ENCODE results near the gene PSKH1.
"Not testable (repeated sequence)": the region's sequence is repeated elsewhere in the genome, so short reads cannot be mapped to it uniquely, and the experiment has no call there.

The PSKH1 gene

DNA sequence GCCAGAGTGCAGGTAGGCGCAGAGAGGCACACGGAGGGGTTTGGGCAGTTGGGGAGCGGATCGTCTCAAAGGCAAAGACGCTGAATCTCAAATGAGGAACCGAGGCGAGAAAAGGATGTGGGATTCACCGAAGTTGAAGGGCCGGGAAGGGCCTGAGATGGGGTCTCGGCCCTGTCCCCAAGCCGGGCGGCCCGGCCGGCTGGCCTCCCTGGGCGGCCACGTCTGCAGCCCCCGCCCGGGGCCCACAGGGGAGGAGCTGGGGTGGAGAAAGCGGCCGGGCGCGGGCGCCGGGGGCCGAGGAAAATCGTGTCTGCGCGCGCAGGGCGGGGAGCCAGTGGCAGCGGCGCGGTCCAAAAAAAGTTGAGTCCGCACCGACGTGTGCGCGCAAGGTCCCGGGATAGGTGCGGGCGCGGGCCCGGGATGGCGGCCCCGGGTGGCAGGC, 74.9 kb downstream of the PSKH1 start:
- Histone ChIP-seq H3K36me3 (ENCODE audit: control insufficient read depth in 1 of 2, insufficient read depth in 2 of 2, low read length in 2 of 2) (peaks cover 3 to 4% of the 10 kb centered on the region in 2 donors), H3K27me3 (ENCODE audit: low read depth, low read length) (no peaks in the 10 kb centered on the region), H3K27ac (ENCODE audit: low read length) (peak overlapping the region; percentile 95), H3K9me3 (ENCODE audit: control insufficient read depth in 1 of 2, low read length in 2 of 2) (no peaks in the 10 kb centered on the region), H3K4me3 (ENCODE audit: low read depth in 1 of 2, low read length in 2 of 2) (peak overlapping the region; percentile 73 to 94), H3K4me1 (ENCODE audit: control insufficient read depth in 1 of 2, insufficient read depth in 2 of 2, low read length in 2 of 2) (peaks cover 33 to 44% of the 10 kb centered on the region in 2 donors)

GRCh38 chr16:67968400-67969253, 75.6 kb downstream of the PSKH1 start, which contains the start of gene SLC12A4:
Gene SLC12A4 (minus strand): TSS chr16:67968637. CDS start chr16:67968553, 84 bp downstream.
- H3K27me3 ChIP-seq (ENCODE audit: low read depth, low read length) = no peaks in the 10 kb centered on the region
- H3K4me1 ChIP-seq (ENCODE audit: control insufficient read depth in 1 of 2, insufficient read depth in 2 of 2, low read length in 2 of 2) = peaks cover 28 to 38% of the 10 kb centered on the region in 2 donors
- H3K36me3 ChIP-seq (ENCODE audit: control insufficient read depth in 1 of 2, insufficient read depth in 2 of 2, low read length in 2 of 2) = no peaks in the 10 kb centered on the region
- no peaks in the 10 kb centered on the region for H3K9me3 ChIP-seq (ENCODE audit: control insufficient read depth in 1 of 2, low read length in 2 of 2)
- H3K4me3 ChIP-seq (ENCODE audit: low read depth in 1 of 2, low read length in 2 of 2) = peak within 1 kb of the TSS; percentile 73 to 94
- peak within 1 kb of the TSS; percentile 95 for H3K27ac ChIP-seq (ENCODE audit: low read length)

GRCh38 chr16:67969254-67970039, 76.4 kb downstream of the PSKH1 start:
- Histone ChIP-seq H3K4me1 (ENCODE audit: control insufficient read depth in 1 of 2, insufficient read depth in 2 of 2, low read length in 2 of 2) (peaks cover 27 to 30% of the 10 kb centered on the region in 2 donors), H3K27me3 (ENCODE audit: low read depth, low read length) (no peaks in the 10 kb centered on the region), H3K9me3 (ENCODE audit: control insufficient read depth in 1 of 2, low read length in 2 of 2) (no peaks in the 10 kb centered on the region), H3K36me3 (ENCODE audit: control insufficient read depth in 1 of 2, insufficient read depth in 2 of 2, low read length in 2 of 2) (no peaks in the 10 kb centered on the region), H3K27ac (ENCODE audit: low read length) (peak overlapping the region; percentile 51), H3K4me3 (ENCODE audit: low read depth in 1 of 2, low read length in 2 of 2) (peak overlapping the region; percentile 73 to 74)

DNA sequence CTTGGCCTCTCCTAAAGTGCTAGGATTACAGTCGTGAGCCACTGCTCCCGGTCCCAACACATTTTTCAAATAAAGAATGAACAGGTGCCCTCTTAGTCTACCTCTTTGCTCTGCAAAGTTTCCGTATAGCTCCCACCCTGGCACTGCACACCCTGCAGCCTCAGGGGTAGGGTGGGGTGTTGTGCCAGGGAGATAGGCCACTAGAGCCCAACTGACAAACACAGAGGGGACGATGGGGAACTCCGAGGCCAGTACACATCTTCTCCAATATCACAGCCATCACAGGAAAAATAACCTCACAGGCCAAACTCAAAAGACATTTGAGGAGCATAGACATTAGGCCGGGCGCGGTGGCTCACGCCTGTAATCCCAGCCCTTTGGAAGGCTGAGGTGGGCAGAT, 78.1 kb downstream of the PSKH1 start:
- no peaks in the 10 kb centered on the region for H3K9me3 ChIP-seq (ENCODE audit: control insufficient read depth in 1 of 2, low read length in 2 of 2)

DNA sequence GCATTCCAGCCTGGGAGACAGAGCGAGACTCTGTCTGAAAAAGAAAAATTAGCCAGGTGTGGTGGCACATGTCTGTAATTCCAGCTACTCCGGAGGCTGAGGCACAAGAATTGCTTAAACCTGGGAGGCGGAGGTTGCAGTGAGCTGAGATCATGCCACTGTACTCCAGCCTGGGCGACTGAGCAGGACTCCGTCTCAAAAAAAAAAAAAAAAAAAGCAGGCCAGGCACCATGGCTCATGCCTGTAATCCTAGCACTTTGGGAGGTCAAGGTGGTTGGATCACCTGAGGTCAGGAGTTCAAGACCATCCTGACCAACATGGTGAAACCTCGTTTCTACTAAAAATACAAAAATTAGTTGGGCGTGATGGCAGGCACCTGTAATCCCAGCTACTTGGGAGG, 79.2 kb downstream of the PSKH1 start:
- not testable (repeated sequence) for H3K4me1 ChIP-seq (ENCODE audit: control insufficient read depth in 1 of 2, insufficient read depth in 2 of 2, low read length in 2 of 2); H3K27me3 ChIP-seq (ENCODE audit: low read depth, low read length); H3K36me3 ChIP-seq (ENCODE audit: control insufficient read depth in 1 of 2, insufficient read depth in 2 of 2, low read length in 2 of 2); H3K9me3 ChIP-seq (ENCODE audit: control insufficient read depth in 1 of 2, low read length in 2 of 2); H3K4me3 ChIP-seq (ENCODE audit: low read depth in 1 of 2, low read length in 2 of 2); H3K27ac ChIP-seq (ENCODE audit: low read length)

More for the DNA sequence above, 78.1 kb downstream of the PSKH1 start:
- H3K4me1 ChIP-seq (ENCODE audit: control insufficient read depth in 1 of 2, insufficient read depth in 2 of 2, low read length in 2 of 2) = peaks cover 12 to 13% of the 10 kb centered on the region in 2 donors
- H3K4me3 ChIP-seq (ENCODE audit: low read depth in 1 of 2, low read length in 2 of 2) = no peak overlapping the region
- no peaks in the 10 kb centered on the region for H3K36me3 ChIP-seq (ENCODE audit: control insufficient read depth in 1 of 2, insufficient read depth in 2 of 2, low read length in 2 of 2)
- H3K27me3 ChIP-seq (ENCODE audit: low read depth, low read length) = no peaks in the 10 kb centered on the region
- no peak overlapping the region for H3K27ac ChIP-seq (ENCODE audit: low read length)

DNA sequence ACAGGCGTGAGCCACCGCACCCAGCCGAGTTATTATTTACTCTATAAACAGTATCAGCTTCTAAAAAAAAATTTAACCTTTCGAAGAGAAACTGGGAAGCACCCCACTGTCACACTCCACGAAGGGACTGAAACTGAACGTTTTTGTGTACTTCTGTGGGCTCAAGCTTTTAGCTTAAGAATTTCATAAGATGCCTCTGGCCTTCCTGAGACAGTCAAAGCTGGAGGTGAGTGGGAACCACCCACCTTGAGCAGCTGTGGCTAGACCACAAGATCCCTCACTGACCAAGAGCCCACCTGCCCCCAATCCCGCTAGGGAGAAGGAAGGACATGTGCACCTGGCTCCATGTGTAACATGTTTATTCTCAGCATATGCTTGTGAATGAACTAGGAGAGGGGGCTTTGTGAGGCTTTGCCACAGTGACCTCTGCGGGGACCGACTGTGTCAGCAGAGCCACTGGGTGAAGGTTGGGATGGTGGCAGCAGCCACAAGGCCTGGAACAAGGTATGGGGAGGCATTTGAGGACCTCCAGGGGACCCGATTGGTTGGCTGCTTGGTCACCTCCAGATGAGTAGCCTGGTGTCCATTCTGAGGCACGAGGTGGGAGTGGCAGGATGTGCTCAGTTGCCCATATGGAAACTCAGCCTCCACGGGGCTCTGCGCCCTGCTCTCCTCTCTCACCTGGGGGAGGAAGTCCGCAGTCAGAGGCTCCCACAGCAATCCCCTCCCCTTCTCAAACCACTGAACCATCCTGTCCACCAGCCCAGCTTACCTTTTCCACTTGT, 82.5 kb downstream of the PSKH1 start:
- no peaks in the 10 kb centered on the region for H3K4me1 ChIP-seq (ENCODE audit: control insufficient read depth in 1 of 2, insufficient read depth in 2 of 2, low read length in 2 of 2)
- H3K27me3 ChIP-seq (ENCODE audit: low read depth, low read length) = no peaks in the 10 kb centered on the region
- H3K27ac ChIP-seq (ENCODE audit: low read length) = no peak overlapping the region
- H3K4me3 ChIP-seq (ENCODE audit: low read depth in 1 of 2, low read length in 2 of 2) = no peak overlapping the region
- H3K36me3 ChIP-seq (ENCODE audit: control insufficient read depth in 1 of 2, insufficient read depth in 2 of 2, low read length in 2 of 2) = no peaks in the 10 kb centered on the region
- no peaks in the 10 kb centered on the region for H3K9me3 ChIP-seq (ENCODE audit: control insufficient read depth in 1 of 2, low read length in 2 of 2)

DNA sequence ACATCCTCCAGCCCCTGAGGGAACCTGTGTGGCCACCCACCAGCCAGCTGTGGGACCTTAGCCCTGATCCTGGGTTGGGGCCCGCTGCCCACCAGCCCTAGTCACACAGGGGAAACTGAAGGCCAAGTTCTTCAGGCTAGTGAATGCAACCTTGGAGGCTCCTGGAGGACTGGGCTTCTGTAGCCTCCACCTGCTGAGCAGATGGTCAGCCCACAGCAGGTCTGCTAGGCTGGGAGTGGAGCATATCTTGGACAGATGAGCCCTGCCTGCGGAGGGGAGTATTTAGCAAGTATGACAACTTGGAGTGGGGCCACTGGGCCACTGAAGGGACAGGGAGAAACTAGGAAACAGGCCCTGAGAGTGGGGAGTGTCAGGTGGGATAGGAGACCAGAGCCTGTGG, 83.2 kb downstream of the PSKH1 start:
- H3K36me3 ChIP-seq (ENCODE audit: control insufficient read depth in 1 of 2, insufficient read depth in 2 of 2, low read length in 2 of 2) = no peaks in the 10 kb centered on the region
- no peak overlapping the region for H3K4me3 ChIP-seq (ENCODE audit: low read depth in 1 of 2, low read length in 2 of 2)
- H3K27ac ChIP-seq (ENCODE audit: low read length) = no peak overlapping the region
- no peaks in the 10 kb centered on the region for H3K27me3 ChIP-seq (ENCODE audit: low read depth, low read length)
- H3K4me1 ChIP-seq (ENCODE audit: control insufficient read depth in 1 of 2, insufficient read depth in 2 of 2, low read length in 2 of 2) = no peaks in the 10 kb centered on the region
- H3K9me3 ChIP-seq (ENCODE audit: control insufficient read depth in 1 of 2, low read length in 2 of 2) = no peaks in the 10 kb centered on the region

GRCh38 chr16:67977005-67977404, 84.0 kb downstream of the PSKH1 start:
- no peaks in the 10 kb centered on the region for H3K4me1 ChIP-seq (ENCODE audit: control insufficient read depth in 1 of 2, insufficient read depth in 2 of 2, low read length in 2 of 2)
- no peak overlapping the region for H3K4me3 ChIP-seq (ENCODE audit: low read depth in 1 of 2, low read length in 2 of 2)
- H3K27me3 ChIP-seq (ENCODE audit: low read depth, low read length) = no peaks in the 10 kb centered on the region
- H3K27ac ChIP-seq (ENCODE audit: low read length) = no peak overlapping the region
- no peaks in the 10 kb centered on the region for H3K9me3 ChIP-seq (ENCODE audit: control insufficient read depth in 1 of 2, low read length in 2 of 2)
- no peaks in the 10 kb centered on the region for H3K36me3 ChIP-seq (ENCODE audit: control insufficient read depth in 1 of 2, insufficient read depth in 2 of 2, low read length in 2 of 2)

GRCh38 chr16:67977469-67978227, 84.6 kb downstream of the PSKH1 start:
- Histone ChIP-seq H3K9me3 (ENCODE audit: control insufficient read depth in 1 of 2, low read length in 2 of 2) (no peaks in the 10 kb centered on the region), H3K4me3 (ENCODE audit: low read depth in 1 of 2, low read length in 2 of 2) (no peak overlapping the region), H3K27me3 (ENCODE audit: low read depth, low read length) (no peaks in the 10 kb centered on the region), H3K36me3 (ENCODE audit: control insufficient read depth in 1 of 2, insufficient read depth in 2 of 2, low read length in 2 of 2) (no peaks in the 10 kb centered on the region), H3K4me1 (ENCODE audit: control insufficient read depth in 1 of 2, insufficient read depth in 2 of 2, low read length in 2 of 2) (no peaks in the 10 kb centered on the region), H3K27ac (ENCODE audit: low read length) (no peak overlapping the region)

Data from muscle layer of duodenum (tissue), 2 donors.